Smooth muscle cell (in vitro differentiated cells): ENCODE measurements around the gene RUSC1. TPM values are rescaled to one million over a fixed set of nuclear protein-coding genes. Genes with fewer than 3 reads are reported as not detected.

Source experiments
- DNase-seq: peaks from one replicate; lab custom pipeline; 2025; ENCODE audit not compliant: unreplicated experiment; lab: John Stamatoyannopoulos, UW
- H2AFZ ChIP-seq: fragments of 200-600 bp; sonication (generic); 2 replicates; pipeline ENCODE4 v1.6.0; 2016; ENCODE audit warnings: antibody characterized with exemption, low read depth, mild to moderate bottlenecking
- H3F3A ChIP-seq: fragments of 200-600 bp; sonication (generic); 2 replicates; pipeline ENCODE4 v1.6.0; 2017; ENCODE audit warnings: antibody characterized with exemption, low read depth
- H3K27ac ChIP-seq: fragments of 200-600 bp; sonication (generic); 2 replicates; pipeline ENCODE4 v1.5.1; 2016; ENCODE audit warnings: low read depth, mild to moderate bottlenecking
- H3K27me3 ChIP-seq: fragments of 200-600 bp; sonication (generic); 2 replicates; pipeline ENCODE4 v1.6.1; 2016; ENCODE audit warnings: low read depth, mild to moderate bottlenecking
- H3K36me3 ChIP-seq: fragments of 200-600 bp; sonication (generic); 2 replicates; pipeline ENCODE4 v1.5.1; 2016; ENCODE audit warnings: low read depth
- H3K4me1 ChIP-seq: fragments of 200-600 bp; sonication (generic); 2 replicates; pipeline ENCODE4 v1.5.1; 2016; ENCODE audit warnings: low read depth
- H3K4me2 ChIP-seq: fragments of 200-600 bp; sonication (generic); 2 replicates; pipeline ENCODE4 v1.6.0; 2016; ENCODE audit warnings: mild to moderate bottlenecking
- H3K4me3 ChIP-seq: fragments of 200-600 bp; sonication (generic); 2 replicates; pipeline ENCODE4 v1.5.1; 2016; ENCODE audit warnings: mild to moderate bottlenecking
- H3K79me2 ChIP-seq: fragments of 200-600 bp; sonication (generic); 2 replicates; pipeline ENCODE4 v1.6.0; 2016; ENCODE audit warnings: low read depth, mild to moderate bottlenecking
- H3K9ac ChIP-seq: fragments of 200-600 bp; sonication (generic); 2 replicates; pipeline ENCODE4 v1.6.0; 2016; ENCODE audit warnings: low read depth
- H3K9me3 ChIP-seq: fragments of 200-600 bp; sonication (generic); replicated peaks from 2 replicates; pipeline ENCODE4 v1.5.1; 2016; ENCODE audit warnings: low read depth
- H4K20me1 ChIP-seq: fragments of 200-600 bp; sonication (generic); 2 replicates; pipeline ENCODE4 v1.6.0; 2016; ENCODE audit warnings: low read depth
- WGBS: methylation state at CpG from one replicate; pipeline ENCODE4 v1.1.7; 2016; ENCODE audit warnings: low lambda C conversion rate; 5-methylcytosine and 5-hydroxymethylcytosine counted together
- polyA plus RNA-seq: library from polyadenylated mRNA; unstranded; fragments of >200 nt; fragmentation: Nextera tagmentation; extraction: Ambion mirVana; gene quantifications from 2 replicates; pipeline ENCODE4 v1.2.1, GENCODE V29; 2016
- total RNA-seq: library from RNA; depleted of rRNA; stranded (reverse); fragments of >200 nt; gene quantifications from 2 replicates; pipeline ENCODE4 v1.2.3, GENCODE V29; 2014
- TF ChIP-seq, protein P1 (sequence below): fragments of 200-600 bp; sonication (generic); IDR thresholded peaks from 2 replicates; pipeline ENCODE4 v1.5.1; 2017; ENCODE audit warnings: borderline replicate concordance, mild to moderate bottlenecking, antibody characterized with exemption; ENCODE audit not compliant: insufficient read depth, poor library complexity, severe bottlenecking

The RUSC1 gene
- total and polyA plus RNA-seq, 2 experiments from 2014 or later = 28.7 to 33.2 TPM

DNA sequence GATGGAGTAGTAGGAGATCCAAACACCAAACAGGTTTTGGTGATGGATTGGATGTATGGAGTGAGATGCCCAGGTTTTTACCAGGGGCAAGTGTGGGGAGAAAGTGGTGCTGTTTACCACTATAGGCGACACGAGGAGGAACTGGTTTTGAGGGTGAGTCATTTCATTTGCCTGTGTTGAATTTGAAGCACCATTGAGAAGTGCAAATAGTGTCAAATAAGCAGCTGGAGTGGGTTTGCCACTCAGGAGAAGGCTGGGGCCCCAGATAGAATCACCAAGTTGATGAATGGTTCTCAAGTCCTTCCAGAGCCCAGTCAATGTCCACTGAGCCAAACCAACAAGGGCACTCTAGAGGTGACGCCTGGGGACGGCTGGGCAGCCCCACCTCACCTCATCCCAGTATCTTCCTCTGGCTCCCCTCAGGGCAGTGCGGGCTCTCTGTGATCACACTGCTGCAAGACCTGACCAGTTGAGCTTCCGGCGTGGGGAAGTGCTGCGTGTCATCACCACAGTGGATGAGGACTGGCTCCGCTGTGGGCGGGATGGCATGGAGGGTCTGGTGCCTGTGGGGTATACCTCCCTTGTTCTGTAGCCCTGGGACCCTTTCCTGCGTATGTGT, 9.4 kb downstream of the RUSC1 start:
- H3K79me2 ChIP-seq = no peaks in the 10 kb centered on the region
- H3K4me2 ChIP-seq = no peak overlapping the region
- no peak overlapping the region for H3K27ac ChIP-seq
- H3K4me3 ChIP-seq = no peak overlapping the region
- H3K27me3 ChIP-seq = no peaks in the 10 kb centered on the region
- TF ChIP-seq, protein P1, sequence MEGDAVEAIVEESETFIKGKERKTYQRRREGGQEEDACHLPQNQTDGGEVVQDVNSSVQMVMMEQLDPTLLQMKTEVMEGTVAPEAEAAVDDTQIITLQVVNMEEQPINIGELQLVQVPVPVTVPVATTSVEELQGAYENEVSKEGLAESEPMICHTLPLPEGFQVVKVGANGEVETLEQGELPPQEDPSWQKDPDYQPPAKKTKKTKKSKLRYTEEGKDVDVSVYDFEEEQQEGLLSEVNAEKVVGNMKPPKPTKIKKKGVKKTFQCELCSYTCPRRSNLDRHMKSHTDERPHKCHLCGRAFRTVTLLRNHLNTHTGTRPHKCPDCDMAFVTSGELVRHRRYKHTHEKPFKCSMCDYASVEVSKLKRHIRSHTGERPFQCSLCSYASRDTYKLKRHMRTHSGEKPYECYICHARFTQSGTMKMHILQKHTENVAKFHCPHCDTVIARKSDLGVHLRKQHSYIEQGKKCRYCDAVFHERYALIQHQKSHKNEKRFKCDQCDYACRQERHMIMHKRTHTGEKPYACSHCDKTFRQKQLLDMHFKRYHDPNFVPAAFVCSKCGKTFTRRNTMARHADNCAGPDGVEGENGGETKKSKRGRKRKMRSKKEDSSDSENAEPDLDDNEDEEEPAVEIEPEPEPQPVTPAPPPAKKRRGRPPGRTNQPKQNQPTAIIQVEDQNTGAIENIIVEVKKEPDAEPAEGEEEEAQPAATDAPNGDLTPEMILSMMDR = no peak
- 92% methylated on average over 11 of the region's 11 CpGs for WGBS
- H2AFZ ChIP-seq = no peak overlapping the region
- no peaks in the 10 kb centered on the region for H3K9me3 ChIP-seq
- peaks cover 19% of the 10 kb centered on the region for H4K20me1 ChIP-seq
- peaks cover 10% of the 10 kb centered on the region for H3F3A ChIP-seq
- H3K9ac ChIP-seq = no peak overlapping the region
- DNase-seq = no peak
- peaks cover 4% of the 10 kb centered on the region for H3K4me1 ChIP-seq
- H3K36me3 ChIP-seq = no peaks in the 10 kb centered on the region

DNA sequence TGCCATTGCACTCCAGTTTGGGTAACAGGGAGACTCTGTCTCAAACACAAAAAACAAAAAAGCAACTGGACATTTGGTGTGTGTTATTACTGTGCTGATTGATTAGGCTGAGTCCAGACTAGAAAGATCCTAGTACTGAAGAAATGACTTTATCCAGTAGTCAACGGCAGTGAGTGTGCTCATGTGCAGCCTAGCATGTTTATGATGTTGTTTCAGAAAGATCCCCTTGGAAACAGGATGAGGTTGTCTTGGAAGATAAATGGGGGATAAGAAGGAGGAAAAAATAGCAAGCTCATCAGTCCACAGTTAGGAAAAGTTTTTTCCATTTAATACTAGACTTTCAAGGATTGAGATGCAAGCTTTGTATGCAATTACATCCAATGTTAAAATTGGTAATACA, 14.3 kb downstream of the RUSC1 start:
- no peak overlapping the region for H3K9ac ChIP-seq
- H3K27me3 ChIP-seq = no peaks in the 10 kb centered on the region
- H3K4me1 ChIP-seq = no peaks in the 10 kb centered on the region
- no peak overlapping the region for H2AFZ ChIP-seq
- H3K36me3 ChIP-seq = peaks cover 15% of the 10 kb centered on the region
- no peak overlapping the region for H3K4me3 ChIP-seq
- H3F3A ChIP-seq = peaks cover 10% of the 10 kb centered on the region
- H4K20me1 ChIP-seq = peaks cover 7% of the 10 kb centered on the region
- H3K9me3 ChIP-seq = no peaks in the 10 kb centered on the region
- TF ChIP-seq, protein P1 = no peak
- H3K27ac ChIP-seq = no peak overlapping the region
- 71% methylated on average over 1 of the region's 1 CpG for WGBS
- no peak for DNase-seq
- H3K79me2 ChIP-seq = no peaks in the 10 kb centered on the region
- no peak overlapping the region for H3K4me2 ChIP-seq

DNA sequence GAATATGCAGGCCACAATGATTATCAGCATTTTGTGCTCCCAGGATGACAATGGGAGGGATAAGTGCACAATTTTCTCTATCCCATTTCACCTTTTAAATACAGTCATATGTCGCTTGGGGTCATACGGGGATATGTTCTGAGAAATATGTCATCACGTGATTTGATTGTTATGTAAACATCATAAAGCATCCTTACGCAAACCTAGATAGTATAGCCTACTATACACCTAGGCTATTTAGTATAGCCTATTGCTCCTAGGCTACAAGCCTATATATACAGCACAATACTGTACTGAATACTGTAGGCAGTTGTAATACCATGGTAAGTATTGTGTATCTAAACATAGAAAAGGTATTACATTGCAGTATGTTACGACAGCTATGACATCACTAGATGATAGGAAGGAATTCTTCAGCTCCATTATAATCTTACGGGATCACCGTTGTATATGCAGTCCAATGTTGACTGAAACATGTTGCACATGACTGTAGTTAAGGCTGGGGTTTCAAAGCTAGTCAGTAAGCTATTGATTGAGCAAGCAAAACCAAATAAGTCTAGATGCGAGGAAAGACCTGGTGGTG, 18.9 kb downstream of the RUSC1 start:
- TF ChIP-seq, protein P1 = no peak
- Histone ChIP-seq H3K4me1 (no peaks in the 10 kb centered on the region), H3K9me3 (no peaks in the 10 kb centered on the region), H3K4me2 (no peak overlapping the region), H3K36me3 (peaks cover 40% of the 10 kb centered on the region), H3K79me2 (no peaks in the 10 kb centered on the region), H3K9ac (no peak overlapping the region), H3F3A (no peaks in the 10 kb centered on the region), H3K4me3 (no peak overlapping the region), H2AFZ (no peak overlapping the region), H3K27ac (no peak overlapping the region), H3K27me3 (no peaks in the 10 kb centered on the region), H4K20me1 (no peaks in the 10 kb centered on the region)
- WGBS = 97% methylated on average over 8 of the region's 8 CpGs
- DNase-seq = no peak

DNA sequence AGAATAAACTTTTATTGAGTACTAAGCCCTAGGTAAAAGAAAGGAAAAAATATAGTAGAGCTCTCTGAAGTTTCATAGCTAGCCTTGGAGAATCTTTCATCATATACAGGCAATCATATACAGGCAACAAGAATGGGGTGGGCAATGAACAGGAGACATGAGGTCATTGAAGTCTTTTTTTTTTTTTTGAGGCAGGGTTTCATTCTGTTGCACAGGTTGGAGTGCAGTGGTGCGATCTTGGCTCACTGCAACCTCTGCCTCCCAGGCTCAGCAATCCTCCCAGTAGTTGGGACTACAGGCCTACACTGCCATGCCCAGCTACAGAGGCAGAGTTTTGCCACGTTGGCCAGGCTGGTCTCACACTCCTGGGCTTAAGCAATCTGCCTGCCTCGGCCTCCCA, 22.1 kb downstream of the RUSC1 start:
- WGBS = 96% methylated on average over 3 of the region's 3 CpGs
- Histone ChIP-seq H3K9ac (no peak overlapping the region), H3K79me2 (no peaks in the 10 kb centered on the region), H3K27ac (no peak overlapping the region), H2AFZ (no peak overlapping the region), H3K9me3 (no peaks in the 10 kb centered on the region), H3K4me1 (no peaks in the 10 kb centered on the region), H3K27me3 (no peaks in the 10 kb centered on the region), H3F3A (no peaks in the 10 kb centered on the region), H3K4me3 (no peak overlapping the region), H3K4me2 (no peak overlapping the region), H4K20me1 (no peaks in the 10 kb centered on the region), H3K36me3 (peaks cover 52% of the 10 kb centered on the region)
- TF ChIP-seq, protein P1 = no peak
- DNase-seq = no peak
